GM12864 (cell line): Measurements from ENCODE around the gene PDK4.
A peak's percentile ranks its signal among the peaks of the same experiment; 100 is the strongest.

Source experiments
- DNase-seq: peaks from one replicate; pipeline ENCODE4 v3.0.0-alpha.2; 2011; ENCODE audit warnings: low read depth
- H3K4me3 ChIP-seq: 2 replicates; pipeline ENCODE4 v1.5.1; 2011; ENCODE audit warnings: mild to moderate bottlenecking, low read depth, low read length, control low read depth
- TF ChIP-seq, protein P1 (sequence below): IDR thresholded peaks from 2 replicates; pipeline ENCODE4 v1.5.1; 2011; ENCODE audit warnings: low read depth, mild to moderate bottlenecking, moderate library complexity, low read length, control low read depth, inconsistent platforms; ENCODE audit errors: missing control alignments

The PDK4 gene

DNA sequence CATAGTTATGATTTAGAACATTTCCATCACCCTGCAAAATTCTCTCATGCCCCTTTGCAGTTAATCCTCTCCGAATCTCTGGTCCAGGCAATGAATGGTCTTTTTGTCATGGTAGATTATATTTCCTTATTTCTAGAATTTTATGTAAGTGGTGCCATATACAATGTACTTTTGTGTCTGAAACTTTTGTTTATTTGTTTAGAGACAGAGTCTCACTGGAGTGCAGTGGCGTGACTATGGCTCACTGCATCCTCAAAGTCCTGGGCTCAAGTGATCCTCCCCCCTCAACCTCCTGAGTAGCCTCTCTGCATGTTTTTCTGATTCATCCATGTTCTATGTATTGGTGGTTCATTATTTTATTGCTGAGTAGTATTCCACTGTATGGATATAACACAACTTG lies 23.2 kb upstream of the PDK4 start:
- TF ChIP-seq, protein P1, sequence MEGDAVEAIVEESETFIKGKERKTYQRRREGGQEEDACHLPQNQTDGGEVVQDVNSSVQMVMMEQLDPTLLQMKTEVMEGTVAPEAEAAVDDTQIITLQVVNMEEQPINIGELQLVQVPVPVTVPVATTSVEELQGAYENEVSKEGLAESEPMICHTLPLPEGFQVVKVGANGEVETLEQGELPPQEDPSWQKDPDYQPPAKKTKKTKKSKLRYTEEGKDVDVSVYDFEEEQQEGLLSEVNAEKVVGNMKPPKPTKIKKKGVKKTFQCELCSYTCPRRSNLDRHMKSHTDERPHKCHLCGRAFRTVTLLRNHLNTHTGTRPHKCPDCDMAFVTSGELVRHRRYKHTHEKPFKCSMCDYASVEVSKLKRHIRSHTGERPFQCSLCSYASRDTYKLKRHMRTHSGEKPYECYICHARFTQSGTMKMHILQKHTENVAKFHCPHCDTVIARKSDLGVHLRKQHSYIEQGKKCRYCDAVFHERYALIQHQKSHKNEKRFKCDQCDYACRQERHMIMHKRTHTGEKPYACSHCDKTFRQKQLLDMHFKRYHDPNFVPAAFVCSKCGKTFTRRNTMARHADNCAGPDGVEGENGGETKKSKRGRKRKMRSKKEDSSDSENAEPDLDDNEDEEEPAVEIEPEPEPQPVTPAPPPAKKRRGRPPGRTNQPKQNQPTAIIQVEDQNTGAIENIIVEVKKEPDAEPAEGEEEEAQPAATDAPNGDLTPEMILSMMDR, result no peak
- H3K4me3 ChIP-seq, result no peak overlapping the region
- DNase-seq, result no peak

DNA sequence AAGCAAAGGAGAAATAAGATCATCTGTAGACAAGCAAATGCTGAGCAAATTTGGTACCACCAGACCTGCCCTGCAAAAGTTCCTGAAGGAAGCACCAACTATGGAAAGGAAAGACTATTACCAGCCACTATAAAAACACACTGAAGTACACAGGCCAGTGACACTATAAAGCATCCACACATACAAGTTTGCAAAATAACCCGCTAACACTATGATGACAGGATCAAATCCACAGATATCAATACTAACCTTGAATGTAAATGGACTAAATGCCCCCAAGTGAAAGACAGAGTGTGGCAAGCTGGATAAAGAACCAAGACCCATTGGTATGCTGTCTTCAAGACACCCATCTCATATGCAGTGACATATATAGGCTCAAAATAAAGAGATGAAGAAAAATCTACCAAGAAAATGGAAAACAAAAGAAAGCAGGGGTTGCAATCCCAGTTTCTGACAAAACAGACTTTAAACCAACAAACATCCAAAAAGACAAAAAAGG lies 18.2 kb upstream of the PDK4 start:
- DNase-seq, result no peak
- no peak overlapping the region for H3K4me3 ChIP-seq
- TF ChIP-seq, protein P1, result no peak

DNA sequence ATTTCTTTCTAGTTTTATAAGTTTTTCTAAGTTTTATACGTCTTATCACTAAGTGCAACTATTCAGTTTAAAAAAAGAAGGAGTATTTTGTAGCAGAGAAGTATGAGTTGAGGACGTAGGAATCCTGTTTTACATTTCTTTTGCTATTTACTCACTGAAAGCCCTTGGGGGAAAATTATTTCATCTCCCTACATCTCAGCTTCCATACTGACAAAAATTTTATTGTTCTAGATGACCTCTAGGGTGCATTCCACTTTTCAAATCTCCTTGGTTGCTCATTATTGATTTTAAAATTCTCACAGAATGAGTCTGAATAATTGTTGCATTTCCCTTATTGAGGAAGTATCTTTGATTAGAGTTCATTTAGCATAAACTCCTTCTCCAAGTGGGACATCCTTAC lies 14.9 kb upstream of the PDK4 start:
- TF ChIP-seq, protein P1, result no peak
- H3K4me3 ChIP-seq, result no peak overlapping the region

DNA sequence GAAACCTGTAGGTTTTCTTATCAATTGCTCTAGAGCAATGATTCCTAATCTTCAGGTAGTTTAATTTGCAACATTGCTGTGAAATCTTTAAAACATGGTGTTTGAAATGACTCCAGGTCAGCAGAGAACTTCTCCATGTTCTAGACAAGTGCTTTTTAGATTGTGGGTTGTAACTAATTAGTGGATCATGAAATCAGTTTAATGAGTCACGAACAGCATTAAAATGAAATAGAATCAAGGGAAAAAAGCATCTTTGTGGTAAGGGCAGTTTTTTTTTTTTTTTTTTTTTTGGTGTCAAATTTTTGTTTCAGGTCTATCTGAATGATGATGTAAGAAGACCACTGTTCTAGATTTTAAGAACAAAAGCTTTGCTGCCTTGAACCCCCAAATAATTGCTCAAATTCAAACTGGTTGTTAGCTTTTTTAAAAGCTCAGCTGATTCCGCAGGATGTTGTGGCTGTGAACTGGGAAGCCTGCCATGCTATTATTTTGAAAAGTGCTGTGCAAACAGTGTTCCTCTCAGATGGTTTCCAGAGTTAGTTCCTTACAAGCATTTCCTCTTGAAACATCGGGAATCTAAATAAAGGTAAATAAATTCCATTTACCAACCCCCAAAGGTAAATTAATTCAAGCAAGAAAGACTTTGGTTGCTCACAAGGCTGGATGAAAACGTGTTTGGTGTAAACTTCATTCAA lies 13.1 kb upstream of the PDK4 start:
- TF ChIP-seq, protein P1, result no peak
- no peak for DNase-seq
- H3K4me3 ChIP-seq, result no peak overlapping the region

More for the DNA sequence above, 14.9 kb upstream of the PDK4 start:
- DNase-seq, result no peak

DNA sequence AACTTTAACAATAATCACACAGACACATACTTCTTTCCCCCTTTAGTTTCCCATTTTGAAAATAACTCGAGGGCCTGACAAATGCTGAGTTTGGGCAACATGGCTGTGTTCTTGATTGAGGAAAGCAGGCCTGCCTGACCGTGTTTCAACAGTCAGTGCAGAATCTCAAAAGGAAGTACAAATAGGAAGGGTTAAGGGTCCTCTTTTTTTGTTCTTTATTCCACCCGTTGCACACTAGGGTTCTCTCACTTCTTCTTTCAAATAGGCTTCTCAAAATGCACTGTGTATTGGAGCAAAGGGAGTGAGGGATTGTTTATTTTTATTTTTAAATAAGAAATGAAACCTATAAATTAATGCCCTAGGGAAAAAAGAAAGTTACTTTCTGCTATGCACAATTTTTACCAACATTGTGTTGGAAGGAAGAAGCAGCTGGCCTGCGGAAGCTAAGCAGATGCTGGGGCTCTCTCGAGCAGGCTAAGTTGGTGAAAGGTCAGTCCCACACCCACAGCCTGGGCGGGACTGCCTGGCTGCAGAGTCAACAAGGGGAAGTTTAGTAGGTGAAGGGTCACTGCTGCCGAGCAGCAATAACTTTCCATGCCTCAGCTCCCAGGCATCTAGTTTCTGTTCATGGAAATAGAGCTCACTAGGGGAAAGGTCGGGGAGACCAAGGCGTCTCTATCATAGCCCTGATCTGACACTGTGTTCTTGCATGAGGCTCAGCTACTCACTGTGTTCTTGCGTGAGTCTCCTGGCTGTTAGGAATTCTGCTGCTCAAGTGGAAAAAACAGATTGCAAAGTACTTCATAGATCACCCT lies 12.2 kb upstream of the PDK4 start:
- TF ChIP-seq, protein P1, result no peak
- peak; percentile 62 for DNase-seq
- peak overlapping the region; percentile 24; the same call in 1 of the 2 replicates for H3K4me3 ChIP-seq

DNA sequence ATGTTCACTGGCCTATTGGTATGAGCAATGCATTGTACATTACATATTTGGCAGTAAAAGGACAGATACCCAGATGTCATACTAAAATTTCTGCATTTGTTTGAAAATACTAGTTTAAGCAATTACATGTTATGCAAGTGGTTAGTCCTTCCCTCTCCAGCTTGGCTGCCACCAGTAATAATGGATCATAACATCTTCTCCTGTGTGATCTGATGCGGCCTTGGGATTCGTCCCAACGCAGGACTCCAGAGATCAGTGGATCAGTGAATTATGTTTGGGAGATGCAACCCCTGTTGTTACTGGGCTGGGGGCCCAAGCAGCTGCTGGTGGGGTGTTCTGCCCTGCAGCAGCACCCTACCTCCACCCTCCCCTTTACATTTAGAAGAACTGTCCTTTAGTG lies 11.2 kb upstream of the PDK4 start:
- no peak overlapping the region for H3K4me3 ChIP-seq
- TF ChIP-seq, protein P1, result no peak
- no peak for DNase-seq
